ENCODE data around the gene ACSL6. TPM values are rescaled to one million over a fixed set of nuclear protein-coding genes. Genes with fewer than 3 reads are reported as not detected.

The ACSL6 gene
- total RNA-seq, 1 donor from 2014 or later: not detected

- H3K4me3 Mint-ChIP-seq: no peak overlapping the region
- H3K27me3 Mint-ChIP-seq (ENCODE audit: low read depth): peaks cover 3% of the 10 kb centered on the region
- no peaks in the 10 kb centered on the region for H3K9me3 Mint-ChIP-seq
- no peaks in the 10 kb centered on the region for H3K4me1 Mint-ChIP-seq
- H3K36me3 Mint-ChIP-seq: no peaks in the 10 kb centered on the region
- DNase-seq (ENCODE audit: low spot score in 2 of 2, unreplicated experiment in 2 of 2): peak in 1 of 2 experiments; percentile 3
- H3K27ac Mint-ChIP-seq: no peak overlapping the region
- no peak for TF ChIP-seq CTCF (IDR thresholded peaks at IDR 0.05; ENCODE audit: unreplicated experiment)
Observed at GRCh38 chr5:131974016-131974415, 37.4 kb downstream of the ACSL6 start.

- no peak overlapping the region for H3K27ac Mint-ChIP-seq
- no peak for TF ChIP-seq CTCF (IDR thresholded peaks at IDR 0.05; ENCODE audit: unreplicated experiment)
- DNase-seq (ENCODE audit: low spot score in 2 of 2, unreplicated experiment in 2 of 2): no peak
- no peak overlapping the region for H3K4me3 Mint-ChIP-seq
- H3K4me1 Mint-ChIP-seq: no peaks in the 10 kb centered on the region
- no peaks in the 10 kb centered on the region for H3K9me3 Mint-ChIP-seq
- H3K36me3 Mint-ChIP-seq: no peaks in the 10 kb centered on the region
- H3K27me3 Mint-ChIP-seq (ENCODE audit: low read depth): peaks cover 3% of the 10 kb centered on the region
Observed at GRCh38 chr5:131973089-131973712, 38.3 kb downstream of the ACSL6 start.

GRCh38 chr5:131968396-131968954 lies 43.0 kb downstream of the ACSL6 start:
- TF ChIP-seq CTCF (IDR thresholded peaks at IDR 0.05; ENCODE audit: unreplicated experiment): no peak
- no peak overlapping the region for H3K27ac Mint-ChIP-seq
- H3K4me1 Mint-ChIP-seq: no peaks in the 10 kb centered on the region
- no peaks in the 10 kb centered on the region for H3K36me3 Mint-ChIP-seq
- no peak overlapping the region for H3K4me3 Mint-ChIP-seq
- peaks cover 10% of the 10 kb centered on the region for H3K27me3 Mint-ChIP-seq (ENCODE audit: low read depth)
- H3K9me3 Mint-ChIP-seq: no peaks in the 10 kb centered on the region
- DNase-seq (ENCODE audit: low spot score in 2 of 2, unreplicated experiment in 2 of 2): no peak

- H3K36me3 Mint-ChIP-seq: no peaks in the 10 kb centered on the region
Observed at GRCh38 chr5:131966551-131966950, 44.9 kb downstream of the ACSL6 start.

GRCh38 chr5:131965826-131966415 lies 45.5 kb downstream of the ACSL6 start:
- Mint-ChIP-seq H3K36me3 (no peaks in the 10 kb centered on the region), H3K4me3 (no peak overlapping the region), H3K9me3 (no peaks in the 10 kb centered on the region), H3K27ac (no peak overlapping the region), H3K4me1 (no peaks in the 10 kb centered on the region), H3K27me3 (ENCODE audit: low read depth) (peaks cover 15% of the 10 kb centered on the region)
- TF ChIP-seq CTCF (IDR thresholded peaks at IDR 0.05; ENCODE audit: unreplicated experiment): no peak
- no peak for DNase-seq (ENCODE audit: low spot score in 2 of 2, unreplicated experiment in 2 of 2)

More at GRCh38 chr5:131966551-131966950, 44.9 kb downstream of the ACSL6 start:
- Mint-ChIP-seq H3K4me3 (no peak overlapping the region), H3K27me3 (ENCODE audit: low read depth) (peaks cover 15% of the 10 kb centered on the region), H3K27ac (no peak overlapping the region), H3K4me1 (no peaks in the 10 kb centered on the region), H3K9me3 (no peaks in the 10 kb centered on the region)
- no peak for DNase-seq (ENCODE audit: low spot score in 2 of 2, unreplicated experiment in 2 of 2)
- no peak for TF ChIP-seq CTCF (IDR thresholded peaks at IDR 0.05; ENCODE audit: unreplicated experiment)
